Measurements from ENCODE around the gene MYB. TPM values are rescaled to one million over a fixed set of nuclear protein-coding genes. Genes with fewer than 3 reads are reported as not detected.

Gene MYB
- total RNA-seq, 1 donor from 2014 or later = 0.08 TPM

- TF ChIP-seq CTCF (IDR thresholded peaks at IDR 0.05; ENCODE audit: borderline replicate concordance) = no peak
- H3K27ac ChIP-seq (replicated peaks) = no peak overlapping the region
- no peaks in the 10 kb centered on the region for H3K27me3 ChIP-seq (ENCODE audit: low read depth)
- intact Hi-C loops (cut with micrococcal nuclease) = no loop called here
- no peaks in the 10 kb centered on the region for H3K4me1 ChIP-seq
- no peak overlapping the region for H3K4me3 ChIP-seq
- no peaks in the 10 kb centered on the region for H3K9me3 ChIP-seq (replicated peaks)
- no peaks in the 10 kb centered on the region for H3K36me3 ChIP-seq
- no peak for DNase-seq
These were observed 50.3 kb downstream of the MYB start for GRCh38 chr6:135231469-135231844.

- Histone ChIP-seq H3K36me3 (no peaks in the 10 kb centered on the region), H3K4me1 (no peaks in the 10 kb centered on the region), H3K9me3 (replicated peaks) (no peaks in the 10 kb centered on the region), H3K27me3 (ENCODE audit: low read depth) (peaks cover 22% of the 10 kb centered on the region), H3K27ac (replicated peaks) (no peak overlapping the region), H3K4me3 (no peak overlapping the region)
- intact Hi-C loops (cut with micrococcal nuclease) = no loop called here
- TF ChIP-seq CTCF (IDR thresholded peaks at IDR 0.05; ENCODE audit: borderline replicate concordance) = no peak
- DNase-seq = no peak
These were observed 52.8 kb downstream of the MYB start for GRCh38 chr6:135233686-135234491.

- no peak for TF ChIP-seq CTCF (IDR thresholded peaks at IDR 0.05; ENCODE audit: borderline replicate concordance)
- Histone ChIP-seq H3K27me3 (ENCODE audit: low read depth) (peaks cover 28% of the 10 kb centered on the region), H3K4me3 (no peak overlapping the region), H3K4me1 (no peaks in the 10 kb centered on the region), H3K27ac (replicated peaks) (no peak overlapping the region), H3K36me3 (no peaks in the 10 kb centered on the region), H3K9me3 (replicated peaks) (no peaks in the 10 kb centered on the region)
- intact Hi-C loops (cut with micrococcal nuclease) = no loop called here
- DNase-seq = no peak
These were observed 53.3 kb downstream of the MYB start for GRCh38 chr6:135234492-135234780.

GRCh38 chr6:135235716-135236115, 54.6 kb downstream of the MYB start:
- no peak for TF ChIP-seq CTCF (IDR thresholded peaks at IDR 0.05; ENCODE audit: borderline replicate concordance)
- intact Hi-C loops (cut with micrococcal nuclease) = no loop called here
- H3K27ac ChIP-seq (replicated peaks) = no peak overlapping the region
- H3K36me3 ChIP-seq = no peaks in the 10 kb centered on the region
- H3K4me3 ChIP-seq = no peak overlapping the region
- peaks cover 29% of the 10 kb centered on the region for H3K27me3 ChIP-seq (ENCODE audit: low read depth)
- no peaks in the 10 kb centered on the region for H3K4me1 ChIP-seq
- H3K9me3 ChIP-seq (replicated peaks) = no peaks in the 10 kb centered on the region
- no peak for DNase-seq

- H3K27me3 ChIP-seq (ENCODE audit: low read depth) = peaks cover 29% of the 10 kb centered on the region
- H3K27ac ChIP-seq (replicated peaks) = no peak overlapping the region
- H3K4me3 ChIP-seq = no peak overlapping the region
- TF ChIP-seq CTCF (IDR thresholded peaks at IDR 0.05; ENCODE audit: borderline replicate concordance) = no peak
- no peaks in the 10 kb centered on the region for H3K4me1 ChIP-seq
- no peaks in the 10 kb centered on the region for H3K9me3 ChIP-seq (replicated peaks)
- no peaks in the 10 kb centered on the region for H3K36me3 ChIP-seq
- no peak for DNase-seq
- intact Hi-C loops (cut with micrococcal nuclease) = no loop called here
These were observed 55.2 kb downstream of the MYB start for GRCh38 chr6:135236319-135236718.

Measured in left ventricle myocardium inferior (tissue), 1 donor.